NCI-H524 treated with DMSO at 0.1 percent for 48 hours (cell line): ENCODE results near the gene CYP8B1.

Experiments
- DNase-seq: peaks from one replicate; lab custom pipeline; 2025; lab: John Stamatoyannopoulos, UW

The CYP8B1 gene

DNA sequence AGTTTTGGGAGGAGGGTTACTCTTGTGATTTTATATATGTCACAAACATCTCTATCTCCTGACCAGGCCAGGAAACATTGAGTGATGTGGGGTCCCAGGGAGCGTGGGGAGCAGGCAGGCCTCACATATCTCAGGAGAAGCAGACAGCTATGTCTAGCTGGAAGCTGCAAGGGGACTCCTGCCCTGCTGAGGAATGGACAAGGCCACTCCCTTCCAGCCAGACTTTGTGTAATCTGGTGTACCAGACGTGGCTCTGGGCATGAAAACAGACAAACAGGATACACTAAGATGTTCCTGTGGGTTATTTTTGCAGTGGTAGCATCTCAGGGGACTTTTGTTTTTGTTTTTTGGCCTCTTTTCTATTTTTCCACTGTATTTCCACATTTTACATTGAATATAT, 23.2 kb downstream of the CYP8B1 start:
- DNase-seq, result no peak

GRCh38 chr3:42851228-42851834, 24.3 kb downstream of the CYP8B1 start:
- DNase-seq, result no peak

GRCh38 chr3:42850263-42850662, 25.4 kb downstream of the CYP8B1 start:
- no peak for DNase-seq

DNA sequence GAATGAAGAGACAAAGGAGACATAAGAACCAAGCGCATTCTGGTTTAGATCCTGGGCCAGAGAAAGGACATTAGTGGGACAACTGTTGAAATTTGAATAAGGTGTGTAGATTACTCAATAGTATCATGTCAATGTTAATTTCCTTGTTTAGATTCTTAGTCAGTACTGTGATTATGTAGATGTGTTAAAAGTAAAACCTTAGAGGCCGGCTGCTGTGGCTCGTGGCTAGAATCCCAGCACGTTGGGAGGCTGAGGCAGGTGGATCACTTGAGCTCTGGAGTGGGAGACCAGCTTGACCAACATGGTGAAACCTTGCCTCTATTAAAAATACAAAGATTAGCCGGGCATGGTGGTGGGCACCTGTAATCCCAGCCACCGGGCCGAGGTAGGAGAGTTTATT, 26.7 kb downstream of the CYP8B1 start:
- DNase-seq, result no peak

DNA sequence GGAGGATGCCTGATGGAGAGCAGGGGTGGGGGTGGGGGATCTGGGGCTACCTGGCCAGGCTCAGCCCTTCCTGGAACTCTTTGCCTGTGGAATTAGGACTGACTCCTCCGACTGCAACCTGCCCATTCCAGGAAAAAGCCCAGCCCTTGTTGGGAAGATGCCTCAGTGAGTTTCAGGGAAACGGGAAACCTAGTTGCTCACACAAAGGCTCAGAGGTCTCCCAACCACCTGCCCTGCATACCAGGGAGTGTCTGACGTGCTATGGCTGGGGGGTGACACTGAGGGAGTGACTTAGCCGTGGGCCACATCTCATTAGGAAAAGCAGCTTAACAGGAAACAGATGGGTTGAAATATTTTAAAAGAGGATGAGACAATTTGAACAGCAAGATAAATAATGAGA, 27.9 kb downstream of the CYP8B1 start:
- peak; percentile 38 for DNase-seq

DNA sequence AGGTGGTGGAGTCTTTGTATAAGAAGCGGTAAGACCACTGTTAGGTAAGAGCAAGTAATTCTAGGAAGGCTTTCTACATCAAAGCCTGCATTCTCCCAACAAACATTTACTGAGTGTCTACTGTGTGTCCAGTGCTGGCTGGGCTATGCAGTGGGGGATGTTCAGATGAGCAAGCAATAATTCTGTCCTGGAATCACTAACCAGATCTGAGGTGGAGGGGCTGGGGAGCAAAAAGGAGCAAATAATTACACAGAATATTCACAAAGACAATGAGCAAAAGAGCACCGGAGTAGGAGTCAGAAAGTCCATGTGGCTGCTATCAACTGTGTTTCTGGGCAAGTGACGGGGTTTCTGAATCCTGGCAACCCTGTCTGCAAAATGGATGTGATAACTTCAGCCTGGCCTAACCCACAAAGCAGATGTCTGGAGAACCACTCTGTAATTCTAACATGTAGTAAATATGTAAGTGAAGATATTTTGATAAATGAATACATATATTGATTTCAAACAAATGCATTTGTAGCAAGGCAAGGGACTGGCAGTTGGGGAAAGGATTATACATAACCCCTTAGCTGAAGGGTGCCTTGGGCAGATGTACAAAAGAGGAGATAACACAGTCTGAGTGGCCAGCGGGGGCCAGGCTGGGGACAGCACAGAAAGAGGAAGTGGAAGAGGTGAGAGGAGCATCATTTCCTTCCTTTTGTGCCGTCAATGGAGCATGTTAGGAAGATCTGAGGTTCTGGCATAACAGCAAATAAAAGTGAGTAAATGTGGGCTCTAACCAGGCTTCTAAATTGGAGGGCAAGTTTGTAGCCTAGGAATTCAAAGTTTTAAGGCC, 28.8 kb downstream of the CYP8B1 start:
- peak; percentile 19 for DNase-seq

- no peak for DNase-seq
Measured at GRCh38 chr3:42844815-42845214, 30.9 kb downstream of the CYP8B1 start.

GRCh38 chr3:42844412-42844713, 31.3 kb downstream of the CYP8B1 start:
- no peak for DNase-seq

GRCh38 chr3:42843713-42844411, 31.8 kb downstream of the CYP8B1 start:
- no peak for DNase-seq

DNA sequence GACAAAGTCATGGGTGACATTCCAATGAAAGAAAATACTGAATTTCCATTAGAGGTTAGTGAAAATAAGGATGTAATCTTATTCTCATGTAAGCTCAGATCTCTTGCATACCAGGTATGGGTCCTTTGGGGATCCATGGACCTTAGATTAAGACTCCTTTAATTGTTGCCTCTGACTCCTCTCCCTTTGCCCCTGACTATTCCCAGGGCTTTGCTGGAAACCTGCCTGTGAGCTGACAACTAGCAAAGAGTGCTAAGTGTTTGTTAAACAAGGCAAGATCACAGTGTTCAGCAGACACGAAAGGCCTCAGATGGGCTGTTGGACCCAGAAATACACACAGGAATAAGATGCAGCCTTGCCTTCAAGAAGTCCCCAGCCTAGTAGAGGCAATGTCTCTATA, 34.3 kb downstream of the CYP8B1 start:
- no peak for DNase-seq

GRCh38 chr3:42839616-42840015, 36.1 kb downstream of the CYP8B1 start:
- DNase-seq, result no peak

DNA sequence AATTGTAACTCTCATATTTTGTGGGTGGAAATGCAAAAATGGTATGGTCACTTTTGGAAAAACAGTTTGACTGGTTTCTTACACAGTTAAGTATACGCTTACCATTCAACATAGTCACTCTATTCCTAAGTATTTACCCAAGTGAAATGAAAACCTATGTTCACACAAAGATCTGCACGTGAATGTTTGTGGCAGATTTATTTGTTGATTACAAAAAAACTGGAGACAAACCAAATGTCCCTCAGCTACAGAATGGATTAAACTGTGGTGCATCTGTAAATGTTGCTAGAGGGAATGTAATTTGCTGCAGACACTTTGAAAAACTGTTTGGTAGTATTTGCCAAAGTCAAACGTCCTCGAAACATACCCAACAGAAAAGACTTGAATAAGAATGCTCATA, 37.1 kb downstream of the CYP8B1 start:
- no peak for DNase-seq

DNA sequence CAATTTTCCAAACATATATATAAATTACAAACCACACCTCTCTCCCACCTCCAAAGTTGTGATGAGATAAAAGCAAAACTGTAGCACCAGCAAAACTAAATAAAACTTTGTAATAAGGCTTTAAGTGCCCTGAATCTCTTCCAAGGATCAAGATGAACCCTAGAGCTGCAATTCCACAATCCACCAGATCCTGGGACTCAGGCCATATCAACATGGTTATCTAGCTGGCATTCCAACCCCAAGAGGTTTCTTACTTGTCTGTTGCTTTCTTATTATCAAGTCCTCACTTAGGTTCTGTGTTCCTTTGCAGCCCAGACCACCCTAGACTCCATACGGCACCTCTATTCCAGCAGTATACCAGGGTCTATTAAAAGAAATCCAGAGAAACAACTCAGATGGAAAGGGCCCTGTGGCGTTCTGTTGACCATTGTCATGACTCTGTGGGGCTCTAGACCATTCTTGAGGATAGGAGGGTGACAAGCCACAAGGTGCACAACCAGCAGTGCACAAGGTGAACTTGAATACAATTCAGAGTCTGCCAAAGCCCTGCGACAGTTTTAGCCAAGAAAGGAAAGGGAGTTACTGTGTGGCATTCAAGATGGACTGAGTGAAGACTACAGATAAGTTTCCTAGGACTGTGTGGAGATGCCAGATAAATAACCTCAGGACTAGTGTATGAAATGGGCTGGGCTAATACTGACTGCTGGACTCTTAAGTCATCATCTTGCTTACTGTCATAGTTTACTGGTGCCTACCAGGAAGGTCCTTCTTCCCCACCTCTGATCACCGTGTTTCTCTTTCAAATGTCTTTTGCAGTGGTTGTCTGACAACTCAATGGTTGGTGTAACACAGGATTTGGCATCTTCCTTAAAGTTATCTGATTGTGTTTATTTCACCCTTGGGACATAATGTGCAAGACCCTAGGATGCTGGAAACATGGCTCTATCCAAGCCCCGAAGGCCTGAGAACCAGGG, 39.2 kb downstream of the CYP8B1 start:
- no peak for DNase-seq

DNA sequence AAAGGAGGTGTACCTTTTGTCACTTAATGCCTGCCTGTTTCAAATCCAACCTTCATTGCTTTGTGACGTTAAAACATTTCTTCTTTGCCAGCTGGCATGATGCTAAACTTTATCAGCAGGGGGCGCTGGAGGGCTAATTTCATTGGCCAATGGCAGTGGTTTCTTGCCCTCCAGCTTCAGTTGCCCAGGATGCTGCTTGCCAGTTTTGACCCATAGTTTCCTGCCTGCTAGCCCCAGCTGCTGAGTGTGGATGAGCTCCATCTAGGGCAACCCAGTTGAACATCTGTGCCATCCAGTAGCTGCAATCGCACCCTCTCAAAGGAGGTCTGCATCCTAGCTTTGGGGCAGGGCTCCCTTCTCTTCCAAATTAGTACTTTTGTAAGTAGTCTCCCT, 44.4 kb downstream of the CYP8B1 start:
- DNase-seq, result peak; percentile 11

DNA sequence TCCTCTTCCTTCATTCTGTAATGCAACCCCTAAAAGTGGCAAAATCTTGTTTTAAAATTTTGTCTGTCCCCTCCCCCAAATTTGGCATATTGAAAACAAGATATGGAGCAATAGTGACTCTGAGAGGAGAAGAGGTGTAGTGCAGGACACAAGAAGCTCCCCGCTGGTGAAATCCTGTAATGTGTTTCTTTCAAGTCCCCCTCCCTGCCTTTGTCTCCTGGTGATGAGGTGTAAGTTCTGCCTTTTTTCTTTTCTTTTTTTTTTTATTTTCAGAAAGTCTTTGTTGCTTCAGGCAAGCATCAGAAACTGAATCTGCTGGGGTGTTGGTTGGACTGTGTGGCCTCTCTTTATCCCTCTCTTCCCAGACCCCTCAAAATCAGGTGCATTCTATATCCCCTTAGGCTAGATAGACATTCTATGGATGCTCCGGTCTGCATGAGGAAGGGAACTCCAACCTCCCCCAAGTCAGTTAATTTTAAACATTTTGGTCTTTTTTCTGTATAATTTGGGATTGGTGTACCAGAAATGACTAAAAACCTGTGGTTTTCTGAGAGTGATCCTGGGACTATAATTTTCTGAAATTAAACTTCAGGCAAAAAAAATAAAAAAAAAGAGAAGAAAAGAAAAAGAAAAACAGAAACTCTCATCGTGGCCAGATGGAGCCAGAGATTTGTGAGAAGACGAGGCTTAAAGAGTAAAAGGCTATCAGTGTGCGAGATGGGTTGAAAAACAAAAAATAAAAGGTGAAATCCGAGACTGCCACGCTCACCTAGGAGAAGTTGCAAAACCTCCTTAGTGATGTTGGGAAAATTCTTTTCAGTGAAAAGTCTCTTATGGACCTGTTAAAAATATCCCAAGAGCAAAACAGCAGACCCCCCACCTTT, 45.0 kb downstream of the CYP8B1 start:
- DNase-seq, result no peak

DNA sequence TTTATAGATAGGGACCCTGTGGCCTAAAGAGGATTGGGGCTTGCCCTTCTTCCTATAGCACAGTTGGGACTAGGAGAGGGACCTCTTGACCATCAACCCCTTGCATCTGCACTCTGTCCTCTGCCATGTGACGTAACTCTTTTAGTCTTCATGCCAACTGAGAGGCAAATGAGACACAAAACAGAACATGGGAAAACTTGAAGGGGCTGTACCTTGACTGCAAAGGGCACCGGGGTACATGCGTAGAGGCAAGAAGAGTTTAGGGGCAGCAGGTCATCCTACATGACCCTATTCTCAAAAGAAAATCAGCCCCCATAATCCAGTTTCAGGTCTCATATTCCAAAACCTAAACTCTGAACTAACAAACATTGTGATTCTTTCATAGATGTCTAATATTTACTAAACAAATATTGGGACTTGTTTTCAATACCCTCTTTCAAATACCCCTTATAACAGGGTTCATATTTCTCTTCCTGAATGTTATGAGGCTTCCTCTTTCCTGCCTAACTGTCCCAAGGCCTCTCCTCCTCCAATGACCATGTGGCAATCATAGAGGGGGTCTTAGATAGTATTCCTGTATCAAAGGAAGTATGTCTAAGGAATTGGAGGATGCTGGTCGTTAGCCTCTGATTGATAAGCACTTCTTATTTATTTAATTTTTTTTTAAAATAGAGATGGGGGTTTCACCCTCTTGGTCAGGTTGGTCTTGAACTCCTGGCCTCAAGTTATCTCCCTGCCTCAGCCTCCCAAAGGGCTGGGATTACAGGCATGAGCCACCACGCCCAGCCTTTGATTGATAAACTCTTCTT, 45.8 kb downstream of the CYP8B1 start:
- DNase-seq, result no peak

GRCh38 chr3:42829083-42829627, 46.5 kb downstream of the CYP8B1 start:
- DNase-seq, result no peak

DNA sequence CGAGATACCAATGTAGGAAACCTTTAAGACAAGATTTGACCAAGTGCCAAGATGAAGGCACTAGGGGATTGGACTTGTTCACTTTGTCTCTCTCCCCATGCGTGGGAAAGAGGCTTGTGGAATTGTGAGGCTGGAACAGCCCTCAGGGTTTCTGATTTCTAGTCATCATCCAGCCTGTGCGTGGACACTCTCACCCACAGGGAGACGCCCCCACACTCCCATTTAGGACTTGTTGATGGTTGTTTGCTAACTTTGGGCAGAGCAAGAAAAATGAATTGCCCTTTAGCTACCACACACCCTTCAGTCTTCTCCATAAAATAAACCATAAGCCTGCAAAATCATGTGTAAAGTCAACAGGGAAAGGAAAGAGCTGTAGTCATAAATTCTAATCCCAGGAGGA, 48.0 kb downstream of the CYP8B1 start:
- no peak for DNase-seq

DNA sequence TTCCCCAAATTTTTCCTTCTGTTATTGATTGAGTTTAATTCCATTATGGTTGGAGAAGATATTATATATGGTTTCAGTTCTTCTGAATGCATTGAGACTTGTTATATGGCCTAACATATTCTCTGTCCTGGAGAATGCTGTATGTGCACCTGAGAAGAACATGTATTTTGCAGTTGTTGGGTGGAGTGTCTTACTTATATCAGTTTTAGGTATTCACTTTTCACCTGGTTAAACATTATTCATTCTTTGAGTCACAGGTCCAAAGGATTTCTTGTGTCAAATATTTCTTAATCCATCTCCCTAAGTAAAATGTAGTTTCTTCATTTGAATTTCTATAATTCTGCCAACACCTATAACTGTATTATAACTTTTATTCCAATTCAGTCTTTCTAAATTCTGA, 48.7 kb downstream of the CYP8B1 start:
- no peak for DNase-seq

- DNase-seq, result no peak
Measured at GRCh38 chr3:42826141-42826540, 49.5 kb downstream of the CYP8B1 start.
